HepG2 (cell line): ENCODE results near the gene GAS2. TPM values are rescaled to one million over a fixed set of nuclear protein-coding genes. Genes with fewer than 3 reads are reported as not detected.

Source experiments
- ARID2 ChIP-seq: sonication (generic); formaldehyde crosslinking; IDR thresholded peaks from 2 replicates; pipeline ENCODE4 v1.8.1; 2022; ENCODE audit warnings: mild to moderate bottlenecking, missing genetic modification reagents, borderline replicate concordance
- EHMT2 ChIP-seq: fragments of 200-600 bp; sonication (generic); IDR thresholded peaks from 2 replicates; pipeline ENCODE4 v1.7.0; 2017; ENCODE audit warnings: antibody characterized with exemption, low read depth, low read length, borderline replicate concordance
- EP300 ChIP-seq, 3 experiments: sonication (generic) in 1 of 3; formaldehyde crosslinking in 1 of 3; IDR thresholded peaks; 2 replicates each; pipeline versions ENCODE4 v1.5.1 to v1.6.1; 2011 to 2020; ENCODE audit warnings: low read depth in 2 of 3, low read length in 2 of 3, borderline replicate concordance in 1 of 3, improper control_type of control experiment in 1 of 3, mild to moderate bottlenecking in 1 of 3, missing genetic modification reagents in 1 of 3, moderate library complexity in 1 of 3
- MAFK ChIP-seq, 2 experiments: IDR thresholded peaks in 1 of 2; conservative IDR thresholded peaks in 1 of 2; 2 replicates each; pipeline ENCODE4 v1.6.1; 2011; ENCODE audit warnings: improper control_type of control experiment in 2 of 2, low read length in 2 of 2
- PAXIP1 ChIP-seq: sonication (generic); formaldehyde crosslinking; conservative IDR thresholded peaks from 2 replicates; pipeline ENCODE4 v1.4.0; 2020; ENCODE audit warnings: mild to moderate bottlenecking, missing genetic modification reagents, moderate library complexity
- PITX1 ChIP-seq: sonication (generic); formaldehyde crosslinking; IDR thresholded peaks from 2 replicates; pipeline ENCODE4 v1.5.1; 2020; ENCODE audit warnings: mild to moderate bottlenecking, missing genetic modification reagents
- RELA ChIP-seq: sonication (generic); formaldehyde crosslinking; IDR thresholded peaks from 2 replicates; pipeline ENCODE4 v1.4.0; 2020; ENCODE audit warnings: missing genetic modification reagents
- TERF1 ChIP-seq: sonication (generic); formaldehyde crosslinking; IDR thresholded peaks from 2 replicates; pipeline ENCODE4 v1.8.0; 2022; ENCODE audit warnings: mild to moderate bottlenecking, missing genetic modification reagents, moderate library complexity
- TOPORS ChIP-seq: sonication (generic); formaldehyde crosslinking; IDR thresholded peaks from 2 replicates; pipeline ENCODE4 v1.8.0; 2023; ENCODE audit warnings: mild to moderate bottlenecking, missing genetic modification reagents
- ZBTB44 ChIP-seq: sonication (generic); formaldehyde crosslinking; IDR thresholded peaks from 2 replicates; pipeline ENCODE4 v1.4.0; 2020; ENCODE audit warnings: missing genetic modification reagents
- ZNF317 ChIP-seq: sonication (generic); formaldehyde crosslinking; IDR thresholded peaks from 2 replicates; pipeline ENCODE4 v1.5.0; 2020; ENCODE audit warnings: mild to moderate bottlenecking, missing genetic modification reagents
- ZNF530 ChIP-seq: sonication (generic); formaldehyde crosslinking; IDR thresholded peaks from 2 replicates; pipeline ENCODE4 v1.5.0; 2020; ENCODE audit warnings: low read depth, mild to moderate bottlenecking, missing genetic modification reagents
- polyA plus RNA-seq, 8 experiments: library from polyadenylated mRNA; depleted of rRNA in 3 of 8; stranded (reverse) in 7 of 8; unstranded in 1 of 8; fragments of >200 nt; fragmentation: Illumina TruSeq in 4 of 8; extraction: Trizol in 4 of 8; gene quantifications; 2 replicates each; pipeline versions ENCODE4 v1.2.1 to v1.2.3, GENCODE V29; 2011 to 2016; ENCODE audit warnings: low read depth in 4 of 8, missing spikeins in 1 of 8, mixed read lengths in 1 of 8; ENCODE audit not compliant: insufficient read depth in 1 of 8
- total RNA-seq, 5 experiments: library from RNA; depleted of rRNA; stranded (reverse); fragments of >200 nt; fragmentation: Illumina TruSeq; extraction: Trizol; gene quantifications; 2 replicates each; pipeline ENCODE4 v1.2.3, GENCODE V29; 2016; ENCODE audit warnings: low read depth in 1 of 5
- TF ChIP-seq, protein P1 (sequence below): sonication (generic); formaldehyde crosslinking; IDR thresholded peaks from 2 replicates; pipeline ENCODE4 v1.4.0; 2020; ENCODE audit warnings: missing genetic modification reagents, mild to moderate bottlenecking, borderline replicate concordance
- TF ChIP-seq, protein P2 (sequence below): sonication (generic); formaldehyde crosslinking; IDR thresholded peaks from 2 replicates; pipeline ENCODE4 v1.8.1; 2023; ENCODE audit warnings: mild to moderate bottlenecking, missing genetic modification reagents
- TF ChIP-seq, protein P3 (sequence below): sonication (generic); formaldehyde crosslinking; conservative IDR thresholded peaks from 2 replicates; pipeline ENCODE4 v1.4.0; 2020; ENCODE audit warnings: missing genetic modification reagents

Gene GAS2
- total and polyA plus RNA-seq, 2 of the 13 experiments (the other 11 are each of a cell fraction or from before 2014, with no cell fraction given): 26.0 to 85.1 TPM

DNA sequence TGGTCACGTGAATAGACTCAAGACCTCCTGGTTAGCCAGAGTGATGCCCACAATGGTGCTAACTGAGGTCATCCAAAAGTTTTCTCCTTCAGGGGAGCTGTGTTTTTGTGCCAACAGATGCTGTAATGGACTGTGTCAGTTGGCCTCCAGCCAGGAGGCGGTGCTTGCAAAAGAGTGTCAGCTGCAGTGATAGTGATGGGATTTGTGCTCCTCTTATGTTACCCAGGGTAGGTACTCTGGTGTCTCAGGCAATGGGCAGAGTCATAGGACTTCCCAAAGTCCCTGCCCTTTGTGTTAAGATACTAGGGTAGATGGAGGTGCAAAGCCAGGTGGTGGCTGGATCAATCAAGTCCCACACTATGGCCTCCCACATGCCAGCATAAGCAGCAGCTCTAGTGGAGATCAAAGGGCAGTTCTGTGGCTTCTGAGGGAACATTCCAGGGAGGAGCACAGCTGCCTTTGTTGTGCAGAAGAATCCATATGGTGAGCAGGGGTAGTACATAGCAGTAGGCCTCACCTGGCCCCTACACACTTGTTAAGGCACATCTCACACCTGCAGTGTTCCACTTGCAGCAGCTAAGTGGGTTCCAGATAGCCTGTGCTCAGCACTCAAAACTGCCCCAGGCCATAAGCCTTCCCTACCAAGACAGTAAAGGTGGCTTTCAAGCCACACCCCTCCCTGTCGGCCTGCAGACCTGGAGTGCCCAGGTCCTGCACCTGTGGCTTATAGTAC, 31.3 kb upstream of the GAS2 start (continued):
- TF ChIP-seq TOPORS (CRISPR knock-in tag) (0 out of 2 replicates have a peak, but pooled peaks have one; percentile 22), PITX1 (CRISPR knock-in tag) (peak; percentile 57; the same call in 1 of the 2 replicates), ZNF530 (CRISPR knock-in tag) (no peak), ZNF317 (CRISPR knock-in tag) (0 out of 2 replicates have a peak, but pooled peaks have one; percentile 38), EP300 (IDR thresholded peaks at IDR 0.05; ENCODE audit: low read depth in 2 of 2, low read length in 2 of 2) (peak; percentile 47 to 77; a peak in 3 of 4 replicates), EP300 (CRISPR knock-in tag; IDR thresholded peaks at IDR 0.05; ENCODE audit: borderline replicate concordance) (peak; percentile 80), MAFK (conservative IDR thresholded peaks at IDR 0.05 in 1 of 2, IDR thresholded peaks at IDR 0.05 in 1 of 2; ENCODE audit: low read length in 2 of 2) (no peak), ZBTB44 (CRISPR knock-in tag) (no peak), TERF1 (no peak), PAXIP1 (CRISPR knock-in tag) (peak; percentile 82), RELA (CRISPR knock-in tag) (no peak), EHMT2 (peak; percentile 94; the same call in 1 of the 2 replicates), ARID2 (no peak)
- TF ChIP-seq, protein P1, sequence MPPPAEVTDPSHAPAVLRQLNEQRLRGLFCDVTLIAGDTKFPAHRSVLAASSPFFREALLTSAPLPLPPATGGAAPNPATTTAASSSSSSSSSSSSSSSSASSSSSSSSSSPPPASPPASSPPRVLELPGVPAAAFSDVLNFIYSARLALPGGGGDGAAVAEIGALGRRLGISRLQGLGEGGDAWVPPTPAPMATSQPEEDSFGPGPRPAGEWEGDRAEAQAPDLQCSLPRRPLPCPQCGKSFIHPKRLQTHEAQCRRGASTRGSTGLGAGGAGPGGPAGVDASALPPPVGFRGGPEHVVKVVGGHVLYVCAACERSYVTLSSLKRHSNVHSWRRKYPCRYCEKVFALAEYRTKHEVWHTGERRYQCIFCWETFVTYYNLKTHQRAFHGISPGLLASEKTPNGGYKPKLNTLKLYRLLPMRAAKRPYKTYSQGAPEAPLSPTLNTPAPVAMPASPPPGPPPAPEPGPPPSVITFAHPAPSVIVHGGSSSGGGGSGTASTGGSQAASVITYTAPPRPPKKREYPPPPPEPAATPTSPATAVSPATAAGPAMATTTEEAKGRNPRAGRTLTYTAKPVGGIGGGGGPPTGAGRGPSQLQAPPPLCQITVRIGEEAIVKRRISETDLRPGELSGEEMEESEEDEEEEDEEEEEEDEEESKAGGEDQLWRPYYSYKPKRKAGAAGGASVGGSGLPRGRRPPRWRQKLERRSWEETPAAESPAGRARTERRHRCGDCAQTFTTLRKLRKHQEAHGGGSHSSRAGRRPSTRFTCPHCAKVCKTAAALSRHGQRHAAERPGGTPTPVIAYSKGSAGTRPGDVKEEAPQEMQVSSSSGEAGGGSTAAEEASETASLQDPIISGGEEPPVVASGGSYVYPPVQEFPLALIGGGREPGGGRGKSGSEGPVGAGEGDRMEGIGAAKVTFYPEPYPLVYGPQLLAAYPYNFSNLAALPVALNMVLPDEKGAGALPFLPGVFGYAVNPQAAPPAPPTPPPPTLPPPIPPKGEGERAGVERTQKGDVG (CRISPR knock-in tag): no peak
- TF ChIP-seq, protein P2, sequence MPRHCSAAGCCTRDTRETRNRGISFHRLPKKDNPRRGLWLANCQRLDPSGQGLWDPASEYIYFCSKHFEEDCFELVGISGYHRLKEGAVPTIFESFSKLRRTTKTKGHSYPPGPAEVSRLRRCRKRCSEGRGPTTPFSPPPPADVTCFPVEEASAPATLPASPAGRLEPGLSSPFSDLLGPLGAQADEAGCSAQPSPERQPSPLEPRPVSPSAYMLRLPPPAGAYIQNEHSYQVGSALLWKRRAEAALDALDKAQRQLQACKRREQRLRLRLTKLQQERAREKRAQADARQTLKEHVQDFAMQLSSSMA (CRISPR knock-in tag): no peak
- TF ChIP-seq, protein P3, sequence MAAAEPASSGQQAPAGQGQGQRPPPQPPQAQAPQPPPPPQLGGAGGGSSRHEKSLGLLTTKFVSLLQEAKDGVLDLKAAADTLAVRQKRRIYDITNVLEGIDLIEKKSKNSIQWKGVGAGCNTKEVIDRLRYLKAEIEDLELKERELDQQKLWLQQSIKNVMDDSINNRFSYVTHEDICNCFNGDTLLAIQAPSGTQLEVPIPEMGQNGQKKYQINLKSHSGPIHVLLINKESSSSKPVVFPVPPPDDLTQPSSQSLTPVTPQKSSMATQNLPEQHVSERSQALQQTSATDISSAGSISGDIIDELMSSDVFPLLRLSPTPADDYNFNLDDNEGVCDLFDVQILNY (CRISPR knock-in tag): no peak
